Measurements from ENCODE around the gene ZNF138.

GRCh38 chr7:64863021-64863420, 68.8 kb downstream of the ZNF138 start:
- TF ChIP-seq ZBTB33 (IDR thresholded peaks at IDR 0.05) (no peak), ZNF217 (IDR thresholded peaks at IDR 0.05) (no peak), SIN3A (IDR thresholded peaks at IDR 0.05; ENCODE audit: low read depth, low read length) (no peak), MYC (IDR thresholded peaks at IDR 0.05; ENCODE audit: insufficient read depth, insufficient read length, insufficient replicate concordance, low read length, severe bottlenecking) (no peak), YY1 (IDR thresholded peaks at IDR 0.05; ENCODE audit: low read depth, low read length) (no peak), ELK1 (IDR thresholded peaks at IDR 0.05; ENCODE audit: low read depth, low read length) (no peak), RAD21 (IDR thresholded peaks at IDR 0.05; ENCODE audit: insufficient read depth, low read depth, low read length) (no peak), ESRRA (IDR thresholded peaks at IDR 0.05; ENCODE audit: low read length) (no peak), POLR2A (IDR thresholded peaks at IDR 0.05; ENCODE audit: low read depth, low read length) (no peak), POLR2AphosphoS5 (IDR thresholded peaks at IDR 0.05; ENCODE audit: low read length) (no peak)
- TF ChIP-seq, protein P1, sequence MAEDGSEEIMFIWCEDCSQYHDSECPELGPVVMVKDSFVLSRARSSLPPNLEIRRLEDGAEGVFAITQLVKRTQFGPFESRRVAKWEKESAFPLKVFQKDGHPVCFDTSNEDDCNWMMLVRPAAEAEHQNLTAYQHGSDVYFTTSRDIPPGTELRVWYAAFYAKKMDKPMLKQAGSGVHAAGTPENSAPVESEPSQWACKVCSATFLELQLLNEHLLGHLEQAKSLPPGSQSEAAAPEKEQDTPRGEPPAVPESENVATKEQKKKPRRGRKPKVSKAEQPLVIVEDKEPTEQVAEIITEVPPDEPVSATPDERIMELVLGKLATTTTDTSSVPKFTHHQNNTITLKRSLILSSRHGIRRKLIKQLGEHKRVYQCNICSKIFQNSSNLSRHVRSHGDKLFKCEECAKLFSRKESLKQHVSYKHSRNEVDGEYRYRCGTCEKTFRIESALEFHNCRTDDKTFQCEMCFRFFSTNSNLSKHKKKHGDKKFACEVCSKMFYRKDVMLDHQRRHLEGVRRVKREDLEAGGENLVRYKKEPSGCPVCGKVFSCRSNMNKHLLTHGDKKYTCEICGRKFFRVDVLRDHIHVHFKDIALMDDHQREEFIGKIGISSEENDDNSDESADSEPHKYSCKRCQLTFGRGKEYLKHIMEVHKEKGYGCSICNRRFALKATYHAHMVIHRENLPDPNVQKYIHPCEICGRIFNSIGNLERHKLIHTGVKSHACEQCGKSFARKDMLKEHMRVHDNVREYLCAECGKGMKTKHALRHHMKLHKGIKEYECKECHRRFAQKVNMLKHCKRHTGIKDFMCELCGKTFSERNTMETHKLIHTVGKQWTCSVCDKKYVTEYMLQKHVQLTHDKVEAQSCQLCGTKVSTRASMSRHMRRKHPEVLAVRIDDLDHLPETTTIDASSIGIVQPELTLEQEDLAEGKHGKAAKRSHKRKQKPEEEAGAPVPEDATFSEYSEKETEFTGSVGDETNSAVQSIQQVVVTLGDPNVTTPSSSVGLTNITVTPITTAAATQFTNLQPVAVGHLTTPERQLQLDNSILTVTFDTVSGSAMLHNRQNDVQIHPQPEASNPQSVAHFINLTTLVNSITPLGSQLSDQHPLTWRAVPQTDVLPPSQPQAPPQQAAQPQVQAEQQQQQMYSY (CRISPR knock-in tag; IDR thresholded peaks at IDR 0.05) = no peak
